ENCODE data around the gene C2CD4C.

- TF ChIP-seq POLR2A (IDR thresholded peaks at IDR 0.05) = no peak
- TF ChIP-seq, protein P1, sequence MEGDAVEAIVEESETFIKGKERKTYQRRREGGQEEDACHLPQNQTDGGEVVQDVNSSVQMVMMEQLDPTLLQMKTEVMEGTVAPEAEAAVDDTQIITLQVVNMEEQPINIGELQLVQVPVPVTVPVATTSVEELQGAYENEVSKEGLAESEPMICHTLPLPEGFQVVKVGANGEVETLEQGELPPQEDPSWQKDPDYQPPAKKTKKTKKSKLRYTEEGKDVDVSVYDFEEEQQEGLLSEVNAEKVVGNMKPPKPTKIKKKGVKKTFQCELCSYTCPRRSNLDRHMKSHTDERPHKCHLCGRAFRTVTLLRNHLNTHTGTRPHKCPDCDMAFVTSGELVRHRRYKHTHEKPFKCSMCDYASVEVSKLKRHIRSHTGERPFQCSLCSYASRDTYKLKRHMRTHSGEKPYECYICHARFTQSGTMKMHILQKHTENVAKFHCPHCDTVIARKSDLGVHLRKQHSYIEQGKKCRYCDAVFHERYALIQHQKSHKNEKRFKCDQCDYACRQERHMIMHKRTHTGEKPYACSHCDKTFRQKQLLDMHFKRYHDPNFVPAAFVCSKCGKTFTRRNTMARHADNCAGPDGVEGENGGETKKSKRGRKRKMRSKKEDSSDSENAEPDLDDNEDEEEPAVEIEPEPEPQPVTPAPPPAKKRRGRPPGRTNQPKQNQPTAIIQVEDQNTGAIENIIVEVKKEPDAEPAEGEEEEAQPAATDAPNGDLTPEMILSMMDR (IDR thresholded peaks at IDR 0.05) = no peak
Measured at GRCh38 chr19:391726-392374, 17.1 kb downstream of the C2CD4C start.

All from adrenal gland (tissue), 5 donors.